ENCODE measurements around the gene RTKN.
"Not testable (repeated sequence)": the region's sequence is repeated elsewhere in the genome, so short reads cannot be mapped to it uniquely, and the experiment has no call there.

RTKN gene, protein sequence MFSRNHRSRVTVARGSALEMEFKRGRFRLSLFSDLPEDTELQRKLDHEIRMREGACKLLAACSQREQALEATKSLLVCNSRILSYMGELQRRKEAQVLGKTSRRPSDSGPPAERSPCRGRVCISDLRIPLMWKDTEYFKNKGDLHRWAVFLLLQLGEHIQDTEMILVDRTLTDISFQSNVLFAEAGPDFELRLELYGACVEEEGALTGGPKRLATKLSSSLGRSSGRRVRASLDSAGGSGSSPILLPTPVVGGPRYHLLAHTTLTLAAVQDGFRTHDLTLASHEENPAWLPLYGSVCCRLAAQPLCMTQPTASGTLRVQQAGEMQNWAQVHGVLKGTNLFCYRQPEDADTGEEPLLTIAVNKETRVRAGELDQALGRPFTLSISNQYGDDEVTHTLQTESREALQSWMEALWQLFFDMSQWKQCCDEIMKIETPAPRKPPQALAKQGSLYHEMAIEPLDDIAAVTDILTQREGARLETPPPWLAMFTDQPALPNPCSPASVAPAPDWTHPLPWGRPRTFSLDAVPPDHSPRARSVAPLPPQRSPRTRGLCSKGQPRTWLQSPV

DNA sequence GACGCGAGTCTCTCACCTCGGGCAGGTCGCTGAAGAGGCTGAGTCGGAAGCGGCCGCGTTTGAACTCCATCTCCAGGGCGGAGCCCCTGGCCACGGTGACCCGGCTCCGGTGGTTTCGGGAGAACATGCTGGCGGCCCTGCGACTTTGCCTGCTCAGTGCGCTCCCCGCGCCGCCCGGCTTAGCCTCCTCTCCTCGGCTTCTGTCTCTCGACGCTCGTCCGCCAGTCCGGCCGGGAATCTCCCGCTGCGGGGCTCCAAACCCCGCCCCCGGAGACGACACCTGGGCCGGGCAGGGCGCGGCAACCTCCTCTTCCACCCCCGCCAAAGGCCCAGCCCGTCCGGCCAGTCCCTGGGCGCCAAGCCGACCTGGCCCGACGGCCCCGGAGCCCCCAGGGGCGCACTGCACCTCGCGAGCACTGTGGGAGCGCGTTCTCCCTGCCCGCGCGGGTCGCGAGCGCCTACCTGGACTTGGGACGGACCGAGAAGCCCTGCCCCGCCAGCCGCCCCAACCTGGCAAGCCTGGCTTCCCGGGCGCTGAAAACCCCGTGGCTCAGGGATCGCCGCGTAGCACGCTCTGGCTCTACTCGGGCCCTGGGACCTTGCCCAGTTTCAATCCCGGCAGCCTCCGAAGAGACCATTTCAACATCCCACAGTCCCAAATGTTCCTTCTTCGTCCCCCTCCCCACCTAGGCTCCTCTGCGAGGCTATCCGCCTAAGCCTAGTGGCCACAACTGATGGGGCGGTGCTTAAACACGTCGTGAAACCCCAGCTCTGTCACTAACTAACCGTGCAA is at the start of gene RTKN:
TSS of gene RTKN (minus strand) at position 248 of the 793 bp plus-strand sequence. CDS start at position 127, 121 bp downstream.
- DNase-seq, result peak; percentile 38

DNA sequence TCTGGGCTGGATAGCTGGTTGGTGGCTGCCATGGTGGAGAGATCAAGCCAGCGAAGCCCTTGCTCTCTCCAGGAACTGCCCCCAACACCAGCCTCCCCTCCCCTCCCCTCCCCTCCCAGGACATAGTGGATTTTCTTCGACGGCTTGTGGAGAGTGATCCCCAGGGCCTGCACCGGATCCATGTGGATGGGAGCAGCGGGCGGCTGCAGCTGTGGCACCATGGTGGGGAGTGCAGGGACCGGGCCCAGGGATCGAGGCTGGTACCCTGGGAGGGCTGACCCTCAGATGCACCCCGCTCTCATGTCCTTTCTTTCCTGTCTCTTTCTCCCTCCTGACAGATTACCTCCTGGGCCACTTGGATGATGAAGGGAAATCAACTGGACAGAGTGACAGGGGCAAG is 48.2 kb upstream of the RTKN start:
- DNase-seq, result no peak

DNA sequence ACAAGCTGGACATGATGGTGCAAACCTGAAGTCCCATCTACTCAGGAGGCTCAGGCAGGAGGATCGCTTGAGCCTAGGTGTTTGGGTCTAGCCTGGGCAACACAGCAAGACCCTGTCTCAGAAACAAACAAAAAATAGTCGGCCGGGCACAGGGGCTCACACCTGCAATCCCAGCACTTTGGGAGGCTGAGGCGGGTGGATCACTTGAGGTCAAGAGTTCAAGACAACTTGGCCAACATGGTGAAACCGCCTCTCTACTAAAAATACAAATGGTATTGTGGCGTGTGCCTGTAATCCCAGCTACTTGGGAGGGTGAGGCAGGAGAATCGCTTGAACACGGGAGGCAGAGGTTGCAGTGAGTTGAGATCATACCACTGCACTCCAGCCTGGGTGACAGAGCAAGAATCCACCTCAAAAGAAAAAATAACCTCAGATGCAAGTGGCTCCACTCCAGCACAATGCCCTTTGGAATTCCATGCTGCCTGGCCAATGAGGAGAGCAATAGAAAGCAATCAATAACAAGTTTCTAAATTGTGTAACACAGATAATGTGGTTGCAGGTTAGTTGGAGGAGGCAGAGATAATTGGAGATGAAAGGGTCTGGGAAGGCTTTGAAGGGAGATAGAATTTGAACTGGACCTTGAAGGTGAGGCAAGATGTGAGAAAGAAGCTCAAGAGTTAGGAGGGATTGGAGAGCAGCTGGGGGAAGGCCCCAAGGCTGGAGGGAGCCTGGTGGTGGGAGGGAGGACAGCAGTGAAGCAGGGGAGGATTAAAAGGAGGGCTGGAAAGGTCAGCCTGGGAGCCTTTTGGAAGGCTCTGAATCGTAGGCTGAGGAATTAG is 47.1 kb upstream of the RTKN start:
- no peak for DNase-seq

DNA sequence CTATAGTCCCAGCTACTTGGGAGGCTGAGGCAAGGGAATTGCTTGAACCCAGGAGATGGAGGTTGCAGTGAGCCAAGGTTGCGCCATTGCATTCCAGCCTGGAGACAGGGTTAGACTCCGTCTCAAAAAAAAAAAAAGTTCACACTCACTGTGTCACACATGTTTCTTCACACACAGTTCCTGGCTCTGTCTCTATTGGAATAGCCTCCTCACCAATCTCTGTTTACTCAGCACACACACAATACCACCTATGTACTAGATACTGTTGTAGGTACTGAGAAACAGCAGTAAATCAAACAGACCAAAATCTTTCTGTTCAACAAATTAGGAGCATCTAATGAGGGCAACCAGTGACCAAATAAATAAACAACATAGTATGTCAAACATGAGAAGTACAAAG is 44.4 kb upstream of the RTKN start:
- DNase-seq, result no peak

DNA sequence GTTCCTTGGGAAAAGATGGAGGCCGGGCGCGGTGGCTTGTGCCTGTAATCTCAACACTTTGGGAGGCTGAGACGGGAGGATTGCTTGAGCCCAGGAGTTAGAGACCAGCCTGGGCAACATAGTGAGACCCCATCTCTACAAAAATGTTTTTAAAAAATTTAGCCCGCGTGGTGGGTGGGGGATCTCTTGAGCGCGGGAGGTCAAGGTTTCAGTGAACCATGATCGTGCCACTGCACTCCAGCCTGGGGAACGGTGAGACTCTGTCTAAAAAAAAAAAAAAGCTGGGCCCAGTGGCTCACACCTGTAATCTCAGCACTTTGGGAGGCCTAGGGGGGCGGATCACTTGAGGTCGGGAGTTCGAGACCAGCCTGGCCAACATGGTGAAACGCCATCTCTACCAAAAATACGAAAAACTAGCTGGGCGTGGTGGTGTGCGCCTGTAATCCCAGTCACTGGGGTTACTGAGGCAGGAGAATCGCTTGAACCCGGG is 42.0 kb upstream of the RTKN start:
- DNase-seq, result not testable (repeated sequence)

DNA sequence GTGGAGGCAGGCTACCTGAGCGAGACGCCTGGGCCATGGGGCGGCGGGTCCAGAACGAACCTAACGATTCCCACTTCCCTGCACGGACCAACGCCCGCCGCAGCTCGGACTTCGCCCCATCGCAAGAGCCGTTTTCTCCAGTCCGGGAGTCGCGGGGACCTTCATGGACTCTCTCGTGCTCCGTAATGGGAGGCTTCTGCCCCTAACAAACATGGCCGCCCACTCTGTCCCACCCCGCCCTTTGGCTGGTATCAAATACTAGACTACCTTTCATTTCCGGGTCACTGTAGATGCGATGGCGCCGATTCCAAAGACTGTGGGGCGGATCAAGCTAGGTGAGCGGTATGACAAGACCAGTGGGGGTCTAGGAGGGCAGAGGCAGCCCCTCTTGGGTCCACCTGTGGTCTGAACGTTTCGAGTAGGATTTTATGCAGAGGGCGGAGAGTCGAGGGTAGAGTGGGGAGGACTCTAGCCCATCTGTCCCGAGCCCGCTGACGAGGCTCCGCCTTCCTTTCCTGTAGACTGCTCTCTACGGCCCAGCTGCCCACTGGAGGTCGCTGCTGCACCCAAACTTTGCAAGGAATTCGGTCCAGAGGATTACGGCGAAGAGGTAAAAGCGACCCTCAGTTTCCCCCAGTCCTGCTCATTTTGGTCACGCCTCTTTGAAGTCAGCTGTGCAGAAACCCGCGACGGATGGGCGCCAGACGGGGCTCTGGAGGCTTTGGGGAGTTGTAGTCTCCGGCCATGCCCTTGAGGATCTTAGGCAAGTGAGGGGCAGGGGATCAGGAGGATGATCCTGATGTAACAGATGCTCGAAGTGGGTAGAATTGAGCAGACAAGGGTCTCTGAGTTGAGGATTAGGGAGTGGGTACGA is 41.3 kb upstream of the RTKN start, which contains the start of the genes CCDC142 and TTC31:
TSS of gene CCDC142 (minus strand) at position 198 of the 874 bp plus-strand sequence. CDS start at position 37, 161 bp downstream.
TSS of gene TTC31 (plus strand) at position 281 of the 874 bp plus-strand sequence. CDS start at position 296, 15 bp downstream.
- DNase-seq, result peak; percentile 97

DNA sequence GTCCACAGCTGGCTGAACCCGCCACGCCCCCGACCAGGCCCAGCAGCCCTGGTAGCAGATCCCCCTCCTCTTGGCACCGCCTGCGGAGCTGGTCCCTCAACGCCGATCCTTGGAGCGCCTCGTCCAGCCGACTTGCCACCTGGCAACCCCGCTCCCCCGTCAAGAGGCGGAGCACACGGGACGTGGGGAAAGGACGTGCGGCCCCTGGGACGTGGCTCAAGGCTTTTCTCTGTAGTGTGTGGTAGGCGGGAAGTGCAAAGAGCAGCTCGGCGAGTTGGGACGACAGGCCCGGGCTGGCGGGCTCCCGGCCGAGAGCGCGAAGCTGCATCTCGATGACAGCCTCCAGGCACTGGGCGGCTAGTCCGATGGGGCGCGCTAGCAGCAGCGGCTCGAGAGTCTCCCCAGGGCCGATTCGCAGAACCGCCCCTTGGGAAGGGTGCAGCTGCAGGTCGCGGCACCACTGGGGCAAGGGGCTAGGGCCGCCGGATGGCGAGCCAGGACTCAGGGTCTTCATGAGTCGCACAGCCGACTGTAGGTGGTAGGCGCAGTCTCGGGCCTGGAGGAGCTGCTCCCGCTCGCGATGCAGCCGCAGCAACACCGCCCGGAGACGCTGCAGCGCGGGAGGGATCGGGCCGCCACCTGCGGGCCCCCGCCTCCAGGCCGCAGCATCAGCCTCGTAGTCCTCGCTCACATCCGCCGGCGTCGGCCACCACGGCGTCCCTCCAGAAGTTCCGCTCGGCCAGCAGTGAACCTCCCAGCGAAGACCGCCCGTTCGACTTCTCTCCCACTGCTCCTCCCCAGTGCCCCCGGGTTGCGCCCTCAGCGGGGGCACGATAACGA is 40.4 kb upstream of the RTKN start:
- DNase-seq, result peak; percentile 59

DNA sequence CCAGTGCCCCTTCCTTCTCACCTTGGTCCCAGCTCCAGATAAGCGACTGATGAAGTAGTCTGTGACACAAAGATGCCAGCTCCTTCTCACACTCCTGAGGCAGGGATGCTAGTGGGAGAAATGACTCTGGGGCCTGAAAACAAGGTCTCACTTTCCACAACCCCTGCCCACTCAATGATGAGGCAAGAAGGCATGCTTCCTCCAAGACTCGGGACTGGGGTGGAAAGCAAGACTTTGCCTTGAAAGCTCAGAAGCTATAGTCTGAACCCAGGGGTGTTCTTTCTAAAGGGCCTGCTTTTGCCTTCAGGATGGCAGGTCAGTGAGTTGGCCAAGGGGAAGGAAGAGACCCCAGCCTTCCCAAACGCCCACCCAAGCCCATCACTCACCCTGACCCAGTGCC is 39.7 kb upstream of the RTKN start:
- no peak for DNase-seq

DNA sequence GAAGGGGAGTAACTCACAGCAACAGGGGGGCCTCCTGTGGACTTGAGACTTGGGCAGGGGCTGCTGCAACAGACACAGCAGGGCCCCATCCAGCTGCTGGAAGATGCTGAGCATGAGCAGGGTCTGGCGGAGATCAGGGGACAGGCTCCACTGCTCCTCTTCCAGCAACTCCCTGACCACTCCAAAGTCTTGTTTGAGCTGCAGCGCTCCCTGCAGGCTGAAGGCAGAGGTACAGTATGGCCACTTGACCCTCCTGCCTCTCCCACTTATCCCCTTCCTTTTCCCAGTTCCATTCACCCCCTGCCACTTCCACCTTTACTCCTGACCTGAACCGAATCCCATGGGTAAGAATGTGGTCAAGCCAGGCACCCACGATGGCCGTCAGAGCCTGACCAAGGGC is 33.2 kb upstream of the RTKN start:
- DNase-seq, result no peak

DNA sequence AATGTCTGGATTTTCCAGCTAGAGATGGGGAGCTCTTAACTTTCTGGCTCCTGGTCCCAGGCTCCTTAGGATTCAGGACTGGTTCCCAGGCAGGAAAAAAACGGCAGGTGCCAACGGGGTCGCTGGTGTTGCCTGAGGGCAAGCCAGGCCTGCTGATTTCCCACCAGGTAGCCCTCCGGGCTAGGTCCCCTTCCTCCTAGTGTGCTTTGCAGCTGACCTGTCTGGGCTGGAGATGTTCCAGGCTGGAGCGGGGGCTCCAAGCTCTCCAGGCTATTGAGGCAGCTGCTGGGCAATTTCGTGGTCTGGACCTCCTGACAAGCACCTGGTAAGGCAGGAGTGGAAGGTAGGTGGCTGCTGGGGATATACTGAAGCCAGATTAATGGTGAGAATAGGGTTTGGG is 32.7 kb upstream of the RTKN start:
- no peak for DNase-seq

DNA sequence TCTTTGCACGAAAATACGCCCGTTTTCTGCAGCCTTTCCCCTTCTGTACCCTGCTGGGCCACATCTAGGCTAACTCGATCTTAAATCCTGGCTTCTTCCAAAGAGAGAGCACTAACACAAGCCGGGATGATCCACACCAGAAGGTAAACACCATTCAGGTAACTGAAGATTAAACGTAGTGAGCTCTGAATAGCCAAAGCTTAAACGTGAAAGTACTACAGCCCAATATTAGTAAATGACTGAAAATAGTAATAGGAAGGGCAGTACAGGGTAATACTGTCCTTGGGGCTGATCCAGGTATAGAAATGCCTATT is 31.2 kb upstream of the RTKN start:
- DNase-seq, result peak; percentile 53

DNA sequence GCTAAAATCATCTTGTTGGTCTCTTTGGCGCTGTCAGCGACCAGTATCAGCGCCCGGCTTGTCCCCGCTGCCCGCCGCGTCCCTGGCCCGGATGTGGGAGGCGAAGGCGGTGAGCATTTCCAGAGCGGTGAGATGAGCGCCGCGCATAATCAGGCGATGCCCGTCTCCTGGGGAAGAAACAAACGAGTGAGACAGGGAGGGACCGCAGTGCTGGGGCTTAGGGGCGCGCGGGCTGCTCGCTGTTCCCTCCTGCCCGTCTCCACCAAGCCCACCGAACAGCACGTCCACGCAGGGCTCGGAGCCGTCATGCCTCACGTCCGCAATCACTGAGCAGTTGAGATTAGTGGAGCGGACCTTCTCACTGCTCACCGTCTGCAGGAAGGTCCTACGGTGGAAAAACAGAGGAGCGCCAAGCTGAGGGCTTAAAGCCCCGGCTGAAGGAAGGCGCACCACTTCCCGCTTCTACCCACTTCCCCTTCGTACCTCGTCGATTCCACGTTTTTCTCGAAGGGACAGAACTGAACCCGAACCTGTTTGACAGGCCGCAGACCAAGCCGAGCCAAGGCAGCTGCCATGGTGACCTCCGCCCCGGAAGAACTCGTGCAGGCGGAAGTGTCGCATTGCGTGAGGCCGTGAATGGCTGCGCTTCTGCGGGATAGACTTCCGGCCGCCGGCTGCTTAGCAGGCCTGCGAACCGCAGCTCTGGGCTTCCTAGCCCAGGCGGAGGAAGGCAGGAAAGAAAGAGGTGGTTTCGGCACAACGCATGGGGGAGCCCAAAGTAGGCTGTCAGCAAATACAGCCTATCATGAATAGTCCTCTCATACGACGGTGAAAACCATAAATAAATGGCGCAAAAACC is 30.6 kb upstream of the RTKN start, which contains the start of gene MRPL53:
TSS of gene MRPL53 (minus strand) at position 595 of the 859 bp plus-strand sequence. CDS start at position 575, 20 bp downstream.
- peak; percentile 87 for DNase-seq

DNA sequence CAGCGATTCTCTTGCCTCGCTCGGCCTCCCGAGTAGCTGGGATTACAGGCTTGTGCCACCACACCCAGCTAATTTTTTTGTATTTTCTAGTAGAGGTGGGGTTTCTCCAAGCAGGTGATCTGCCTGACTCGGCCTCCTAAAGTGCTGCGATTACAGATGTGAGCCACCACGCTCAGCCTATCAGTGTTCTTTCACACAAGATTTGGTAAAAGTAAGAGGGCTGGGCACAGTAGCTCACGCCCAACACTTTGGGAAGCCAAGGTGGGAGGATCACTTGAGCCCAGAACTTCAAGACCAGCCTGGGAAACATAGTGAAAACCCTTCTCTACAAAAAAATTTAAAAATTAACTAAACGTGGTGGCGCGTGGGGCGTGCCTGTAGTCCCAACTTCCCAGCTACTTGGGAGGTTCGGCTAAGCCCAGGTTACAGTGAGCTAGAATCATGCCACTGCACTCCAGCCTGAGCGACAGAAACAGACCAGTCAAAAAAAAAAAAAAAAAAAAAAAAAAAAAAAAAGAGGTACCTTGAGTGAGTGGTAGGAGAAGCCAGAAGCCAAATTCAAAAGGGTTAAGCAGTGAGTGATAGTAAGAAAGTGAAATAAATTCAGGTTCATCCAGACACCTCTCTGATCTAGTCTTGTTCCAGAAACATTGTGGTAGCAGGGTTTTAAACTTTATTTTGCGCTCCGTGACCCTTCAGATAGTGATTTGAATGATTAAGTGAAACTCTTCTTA is 29.8 kb upstream of the RTKN start:
- DNase-seq, result no peak

DNA sequence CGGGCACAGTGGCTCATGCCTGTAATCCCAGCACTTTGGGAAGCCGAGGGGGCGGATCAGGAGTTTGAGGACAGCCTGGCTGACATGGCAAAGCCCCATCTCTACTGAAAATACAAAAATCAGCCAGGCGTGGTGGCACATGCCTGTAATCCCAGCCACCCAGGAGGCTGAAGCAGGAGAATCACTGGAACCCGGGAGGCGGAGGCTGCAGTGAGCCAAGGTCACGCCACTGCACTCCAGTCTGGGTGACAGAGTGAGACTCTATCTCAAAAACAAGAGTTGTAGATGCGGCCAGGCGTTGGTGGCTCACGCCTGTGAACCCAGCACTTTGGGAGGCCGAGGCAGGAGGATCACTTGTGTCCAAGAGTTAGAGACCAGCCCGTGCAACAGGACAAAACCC is 29.0 kb upstream of the RTKN start:
- not testable (repeated sequence) for DNase-seq

DNA sequence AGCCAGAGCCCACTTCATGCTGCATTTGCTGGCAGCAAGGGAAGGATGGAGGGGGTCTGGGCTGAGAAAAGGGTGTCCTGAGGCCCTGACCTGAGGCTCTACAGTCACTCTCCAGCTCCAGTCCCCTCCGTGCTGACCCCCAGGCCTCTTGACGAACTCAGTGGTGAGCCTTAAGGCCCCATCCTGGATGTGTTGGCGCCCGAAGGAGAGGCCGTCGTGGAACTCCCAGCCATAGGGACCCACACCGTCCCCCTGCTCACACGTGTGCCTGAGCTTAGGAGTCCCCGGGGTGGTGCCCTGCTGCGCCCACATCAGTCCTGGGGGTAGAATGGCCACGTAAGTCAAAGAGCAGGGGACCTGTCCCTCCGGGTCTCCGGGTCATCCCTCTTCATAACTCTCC is 22.7 kb upstream of the RTKN start:
- DNase-seq, result no peak

DNA sequence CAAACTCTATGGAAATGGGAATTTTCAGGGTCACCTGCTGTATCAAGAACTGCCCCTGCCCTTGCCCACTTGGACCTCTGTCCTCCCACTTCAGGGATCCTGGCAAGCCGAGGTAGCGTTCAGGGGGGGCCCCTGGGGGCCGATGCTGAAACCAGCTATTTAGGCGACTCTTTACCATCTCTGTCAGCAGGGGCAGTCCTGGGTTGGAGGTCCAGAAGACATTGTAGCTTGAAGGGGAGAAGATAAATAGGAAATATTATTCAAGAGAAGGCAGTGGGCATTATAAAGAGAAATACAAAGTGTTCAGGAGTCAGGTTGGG is 21.0 kb upstream of the RTKN start:
- no peak for DNase-seq

DNA sequence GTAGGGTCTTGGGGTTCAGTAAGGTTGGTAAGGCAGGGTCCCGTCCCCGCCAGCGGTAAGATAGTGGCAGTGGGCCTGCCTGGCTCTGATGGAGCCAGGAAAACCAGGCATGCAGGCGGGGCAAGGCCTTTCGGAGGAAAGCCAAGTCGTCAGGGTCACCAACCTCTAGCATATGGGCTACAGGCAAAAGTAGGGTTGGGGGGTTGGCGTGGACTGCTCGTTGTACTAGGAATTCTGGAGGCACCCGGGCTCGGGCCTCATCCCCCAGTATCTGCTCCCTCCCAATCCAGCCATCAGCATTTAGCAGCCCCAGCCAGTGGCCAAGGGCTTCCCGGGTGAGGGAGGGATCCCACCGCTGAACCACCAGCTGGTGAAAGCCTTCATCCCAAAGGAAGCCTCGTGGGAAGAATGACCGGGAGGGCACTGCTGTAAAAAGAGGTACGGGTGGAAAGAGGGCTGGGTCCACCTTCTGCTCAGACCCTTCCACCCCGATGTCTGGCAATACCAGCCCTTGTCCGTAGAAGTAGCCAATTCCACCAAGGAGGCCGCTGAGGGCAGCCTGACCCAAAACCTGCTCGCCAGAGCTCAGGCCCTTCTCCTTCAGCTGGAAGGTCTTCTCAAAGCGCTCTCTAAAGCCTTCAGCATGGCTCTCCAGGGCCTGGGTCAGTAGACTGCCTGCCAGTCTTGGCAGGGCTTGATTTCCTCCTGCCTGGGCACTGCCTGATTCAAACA is 20.5 kb upstream of the RTKN start:
- DNase-seq, result no peak

Data from DMS79 treated with DMSO at 0.1 percent for 48 hours (cell line).